ENCODE measurements around the gene ENAH. TPM values are rescaled to one million over a fixed set of nuclear protein-coding genes. Genes with fewer than 3 reads are reported as not detected.
"Not testable (repeated sequence)": the region's sequence is repeated elsewhere in the genome, so short reads cannot be mapped to it uniquely, and the experiment has no call there.

The ENAH gene
- 19.4 and 23.2 TPM in 2 replicates for total RNA-seq (2014; rRNA removed; shearing (Covaris generic))
- 20.7 and 30.6 TPM in 2 replicates for polyA plus RNA-seq (2015; cell fraction: cytosol; rRNA removed)
- polyA plus RNA-seq (2015; cell fraction: nucleus; rRNA removed), result 16.7 and 19.4 TPM in 2 replicates

DNA sequence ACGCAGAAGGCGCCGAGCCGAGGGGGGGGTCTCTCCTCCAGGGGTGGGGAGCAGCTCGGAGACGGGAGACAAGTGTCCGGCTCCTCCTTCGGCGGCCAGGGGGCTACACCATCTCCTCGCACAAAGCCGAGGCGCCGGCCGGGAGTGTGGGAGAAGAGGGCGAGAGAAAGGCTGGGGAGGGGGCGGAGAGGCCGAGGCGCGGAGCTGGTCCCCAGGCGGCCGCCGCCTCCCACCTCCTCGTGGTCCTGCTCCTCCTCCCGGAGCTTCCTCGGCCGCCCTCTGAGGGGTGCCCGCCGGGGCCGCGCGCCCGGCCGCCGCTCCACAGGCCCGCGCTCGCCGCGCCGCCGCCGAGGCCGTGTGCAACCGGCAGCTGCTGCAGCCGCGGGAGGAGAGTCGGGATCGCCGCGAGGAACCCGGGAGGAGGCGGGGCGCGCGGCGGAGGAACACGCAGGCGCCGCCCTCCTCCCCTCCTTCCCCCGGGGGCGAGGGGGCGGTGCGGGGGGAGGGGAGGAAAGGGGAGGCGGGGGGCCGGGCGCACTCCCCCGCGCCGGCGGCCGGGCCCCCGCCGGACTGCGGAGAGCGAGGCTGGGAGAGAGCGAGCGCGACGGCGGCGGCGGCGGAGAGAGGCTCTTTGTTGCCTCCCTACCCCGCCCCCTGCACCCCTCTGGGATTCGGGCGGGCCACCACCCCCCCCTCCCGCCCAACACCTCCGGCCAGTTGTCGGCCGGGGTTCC lies at the start of gene ENAH:
Gene ENAH (minus strand): TSS at position 395 of the 734 bp plus-strand sequence. CDS start 433 bp downstream, outside the sequence.
- DNase-seq (ENCODE audit: low read depth), result peak; percentile 14

DNA sequence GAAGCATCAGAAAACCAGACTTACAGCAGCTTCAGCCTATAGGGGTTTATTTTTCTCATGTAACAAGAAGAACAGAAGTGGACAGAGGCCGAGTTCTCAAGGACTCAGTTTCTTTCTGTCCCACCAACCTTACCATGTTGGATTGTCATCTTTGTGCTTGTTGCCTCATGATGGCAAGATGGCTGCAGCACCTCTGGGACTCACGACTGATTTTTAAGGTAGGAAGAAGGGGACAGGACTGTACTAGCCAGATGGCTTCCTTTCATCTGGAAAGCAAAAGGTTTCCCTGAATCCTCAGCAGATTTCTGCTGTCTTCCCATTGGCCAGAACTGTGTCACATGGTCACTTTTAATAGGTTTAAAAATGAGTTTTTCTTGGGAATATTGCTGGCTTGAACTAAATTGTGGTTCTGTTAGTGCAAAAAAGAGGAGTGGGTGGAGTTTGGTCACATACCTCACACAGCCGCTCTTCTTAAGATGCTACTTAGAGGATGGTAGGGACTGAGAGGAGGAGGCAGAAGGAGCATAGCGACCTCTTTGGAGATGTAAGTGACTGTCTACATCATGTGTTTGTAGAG lies 48.1 kb upstream of the ENAH start:
- no peak for DNase-seq (ENCODE audit: low read depth)

DNA sequence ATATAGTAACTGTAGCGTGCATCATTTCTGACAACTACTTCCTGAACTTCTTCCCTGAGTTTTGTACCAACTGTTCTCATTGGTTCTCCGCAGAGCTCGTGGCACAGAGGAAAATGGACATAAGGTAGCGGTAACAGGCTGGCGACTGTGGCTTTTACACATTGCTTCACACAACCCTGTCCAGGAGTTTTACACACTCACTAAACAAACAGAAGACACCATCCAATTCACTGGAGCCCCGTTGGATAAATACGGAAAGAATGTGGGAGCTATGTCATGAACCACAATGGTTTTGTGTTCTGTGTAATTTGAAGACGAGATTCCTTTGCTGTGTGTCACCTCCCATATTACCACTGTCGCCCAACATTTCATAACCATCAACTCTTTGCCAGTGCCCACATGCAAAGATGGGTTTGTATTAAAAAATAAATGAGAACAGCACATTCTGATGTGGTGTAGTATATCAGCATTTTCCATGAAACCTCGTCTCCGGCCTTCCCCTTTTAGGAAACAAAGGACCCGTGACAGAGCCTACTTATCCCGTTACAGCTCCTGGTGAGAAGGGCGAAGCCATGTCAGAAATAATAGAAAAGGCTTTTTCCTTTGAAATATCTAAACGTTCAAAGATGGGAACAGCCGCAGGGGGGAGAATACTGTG lies 47.4 kb upstream of the ENAH start:
- DNase-seq (ENCODE audit: low read depth), result peak; percentile 99

DNA sequence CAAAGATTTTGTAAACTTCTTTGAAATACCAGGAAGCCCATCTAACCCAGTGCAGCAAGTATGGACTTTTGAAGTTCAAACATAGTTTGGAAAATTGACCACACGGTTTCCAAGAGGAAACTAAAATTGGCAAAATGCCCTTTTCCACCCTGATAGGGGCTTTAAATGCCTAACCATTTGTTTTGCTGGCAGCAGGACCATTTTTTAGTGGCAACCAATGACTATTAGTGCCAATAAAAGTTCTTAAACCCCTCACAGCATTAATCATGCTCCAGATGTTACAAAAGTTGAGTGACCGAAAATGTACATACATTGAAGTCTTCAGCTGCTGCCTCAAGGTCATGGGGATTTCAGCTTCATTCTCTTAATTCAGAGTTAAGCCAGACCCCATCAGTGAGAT lies 46.4 kb upstream of the ENAH start:
- no peak for DNase-seq (ENCODE audit: low read depth)

DNA sequence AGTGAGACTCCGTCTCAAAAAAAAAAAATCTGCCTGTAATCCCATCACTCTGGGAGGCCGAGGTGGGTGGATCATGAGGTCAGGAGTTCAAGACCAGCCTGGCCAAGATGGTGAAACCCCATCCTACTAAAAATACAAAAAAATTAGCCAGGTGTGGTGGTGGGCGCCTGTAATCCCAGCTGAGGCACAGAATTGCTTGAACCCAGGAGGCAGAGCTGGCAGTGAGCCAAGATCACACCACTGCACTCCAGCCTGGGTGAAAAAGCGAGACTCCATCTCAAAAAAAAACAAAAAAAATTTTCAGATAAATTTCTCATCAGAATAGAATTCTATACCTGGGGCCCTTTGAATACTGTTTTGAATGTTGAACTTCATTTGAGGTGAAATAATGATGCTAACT lies 45.3 kb upstream of the ENAH start:
- not testable (repeated sequence) for DNase-seq (ENCODE audit: low read depth)

DNA sequence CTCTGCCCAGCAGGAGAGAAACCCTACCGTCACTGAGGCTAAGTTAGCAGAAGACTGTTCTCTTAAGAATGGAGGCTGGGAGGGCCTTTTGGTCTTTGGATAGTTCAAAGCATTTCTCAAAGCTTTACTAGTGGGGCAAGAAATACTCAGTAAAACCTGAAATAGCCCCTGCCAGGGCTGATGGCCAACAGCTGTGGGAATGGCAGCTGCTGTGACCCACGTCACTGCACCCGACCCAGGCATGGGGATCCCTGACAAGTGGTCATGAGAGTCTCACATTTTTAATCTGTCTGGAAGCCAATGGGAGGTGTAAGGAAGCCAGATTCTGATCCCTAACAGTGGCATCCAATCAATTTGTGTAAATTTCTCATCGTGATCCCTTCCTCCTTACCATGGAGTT lies 44.5 kb upstream of the ENAH start:
- DNase-seq (ENCODE audit: low read depth), result no peak

DNA sequence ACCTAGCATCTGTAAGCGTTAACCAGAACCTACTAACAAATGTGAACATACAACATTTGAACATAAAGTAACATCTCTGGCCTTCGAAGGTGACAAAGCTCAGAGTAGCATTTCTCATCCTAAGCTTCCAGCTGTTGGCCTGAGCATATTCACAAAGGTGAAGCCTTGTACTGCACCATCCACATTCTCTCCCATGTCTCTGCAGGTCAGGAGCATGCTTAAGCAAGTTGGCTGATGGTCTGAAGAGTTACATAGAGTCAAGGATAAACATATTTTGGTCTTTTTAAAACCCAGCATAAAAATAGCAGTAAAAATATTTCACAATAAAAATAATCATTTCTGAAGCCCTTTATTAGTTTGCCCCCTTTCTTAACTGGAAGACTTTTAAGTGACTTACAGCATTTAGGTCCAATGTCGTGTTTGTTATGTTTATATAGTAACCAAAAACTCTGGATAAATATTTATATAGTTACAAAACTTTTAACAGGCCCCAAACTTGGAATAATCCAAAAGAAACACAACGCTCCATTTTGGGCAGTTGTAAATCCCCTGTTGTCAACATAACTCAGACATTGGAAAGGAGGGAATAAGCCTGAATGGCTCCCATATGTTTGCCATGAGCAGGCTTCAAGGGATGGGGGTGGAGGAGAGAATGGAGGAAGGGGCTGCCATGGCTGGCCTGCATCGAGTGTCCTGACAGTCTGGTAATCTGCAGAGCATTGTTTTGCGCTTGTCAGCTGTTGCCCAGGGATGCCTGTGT lies 42.8 kb upstream of the ENAH start:
- DNase-seq (ENCODE audit: low read depth), result no peak

DNA sequence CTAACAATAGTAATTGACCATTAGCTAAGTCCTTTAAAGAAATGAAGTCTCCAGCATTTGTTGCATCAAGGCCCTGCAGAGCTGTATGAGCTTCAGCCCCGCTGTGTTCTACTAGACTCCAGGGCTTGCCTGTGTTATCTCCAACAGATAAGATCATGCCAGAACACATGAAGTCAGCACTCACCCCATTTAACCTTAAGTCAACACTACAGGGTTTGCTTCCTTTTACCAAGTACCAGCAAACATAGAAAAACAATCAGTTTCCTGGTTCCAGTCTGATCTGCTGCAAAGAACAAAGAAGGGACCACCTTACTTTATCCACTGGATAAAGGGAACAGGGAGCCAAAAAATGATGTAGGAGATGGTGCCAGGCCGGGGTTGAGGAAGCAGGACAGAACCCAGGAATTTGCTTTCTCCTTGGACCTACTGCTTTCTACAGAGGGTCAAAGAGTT lies 41.3 kb upstream of the ENAH start:
- no peak for DNase-seq (ENCODE audit: low read depth)

DNA sequence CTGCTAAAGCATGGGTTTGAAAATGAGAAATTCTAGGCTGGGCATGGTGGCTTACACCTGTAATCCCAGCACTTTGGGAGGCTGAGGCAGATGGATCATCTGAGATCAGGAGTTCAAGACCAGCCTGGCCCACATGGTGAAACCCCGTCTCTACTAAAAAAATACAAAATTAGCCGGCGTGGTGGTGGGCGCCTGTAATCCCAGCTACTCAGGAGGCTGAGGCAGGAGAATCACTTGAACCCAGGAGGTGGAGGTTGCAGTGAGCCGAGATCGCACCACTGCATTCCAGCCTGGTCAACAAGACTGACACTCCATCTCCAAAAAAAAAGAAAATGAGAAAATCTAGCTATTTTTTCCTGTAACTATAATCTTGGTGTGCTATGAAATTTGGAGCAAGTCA lies 40.8 kb upstream of the ENAH start:
- not testable (repeated sequence) for DNase-seq (ENCODE audit: low read depth)

DNA sequence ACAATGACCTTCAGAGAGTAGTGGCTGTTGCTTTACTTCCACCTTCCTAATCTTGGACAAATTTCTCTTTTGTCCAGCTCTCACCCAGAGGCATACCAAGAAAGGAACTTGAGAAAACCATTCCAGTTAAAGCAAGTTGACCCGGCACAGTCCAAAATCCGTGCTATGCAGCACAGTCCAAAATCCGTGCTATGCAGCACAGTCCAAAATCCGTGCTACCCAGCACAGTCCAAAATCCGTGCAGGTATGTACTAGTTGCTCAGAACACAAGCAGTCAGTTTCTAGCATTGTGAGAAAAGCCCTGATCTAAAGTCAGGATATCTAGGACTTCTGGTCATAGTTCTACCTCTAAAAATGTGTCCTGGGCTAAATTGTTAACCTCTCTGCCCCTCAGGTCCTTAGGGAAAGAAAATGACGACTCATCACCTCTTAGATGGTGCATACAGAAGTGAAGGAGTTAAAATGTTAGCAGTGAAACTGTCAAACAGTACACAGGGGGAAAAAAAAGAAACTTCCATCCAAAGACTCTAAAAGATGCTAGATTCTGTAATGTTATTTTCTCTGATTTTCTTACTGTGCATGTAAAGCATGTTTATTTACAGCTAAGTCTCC lies 40.3 kb upstream of the ENAH start:
- DNase-seq (ENCODE audit: low read depth), result no peak

DNA sequence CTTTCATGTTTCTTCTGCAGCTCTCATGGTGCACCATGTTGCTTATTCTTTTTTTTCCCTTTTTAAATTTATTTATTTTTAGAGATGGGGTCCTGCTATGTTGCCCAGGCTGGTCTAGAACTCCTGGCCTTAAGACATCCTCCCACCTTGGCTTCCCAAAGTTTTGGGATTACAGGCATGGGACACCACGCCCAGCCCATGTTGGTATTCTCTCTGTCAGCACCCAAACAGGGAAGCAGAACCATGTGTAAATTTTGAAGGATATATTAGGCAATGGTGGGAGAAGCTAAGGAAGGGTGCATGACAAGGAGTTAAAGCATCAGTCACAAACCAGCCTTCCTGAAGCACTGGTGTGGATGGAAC lies 39.6 kb upstream of the ENAH start:
- DNase-seq (ENCODE audit: low read depth), result no peak

DNA sequence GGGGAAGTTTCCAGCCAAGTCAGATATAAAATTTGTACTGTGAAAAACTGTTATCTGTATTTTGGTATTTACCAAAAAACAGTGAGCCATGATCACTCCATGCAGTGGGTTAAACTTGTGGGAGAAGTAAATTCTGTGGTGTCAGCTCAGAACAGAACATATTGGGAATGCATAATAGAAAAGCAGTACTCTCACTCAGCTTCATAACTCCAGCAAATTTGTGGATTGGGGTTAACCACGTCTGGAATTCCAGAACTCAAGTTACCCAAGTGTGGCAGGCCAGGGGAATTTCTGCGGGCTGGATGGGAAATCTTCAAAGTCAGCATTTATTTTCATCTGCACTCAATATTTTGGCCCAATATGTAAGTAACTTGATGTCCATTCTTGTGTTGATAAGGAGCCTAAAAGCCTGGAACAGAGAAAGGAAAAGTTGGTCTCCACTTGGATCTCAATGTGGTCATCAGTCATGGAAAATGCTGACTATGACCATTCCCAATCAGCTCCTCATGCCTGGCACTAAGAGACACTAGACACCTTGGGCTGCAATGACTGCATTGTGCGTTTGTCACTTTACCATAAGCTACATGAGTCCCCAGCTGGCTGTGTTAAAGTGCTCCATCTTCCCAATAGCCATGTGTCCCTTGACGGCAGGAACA lies 39.1 kb upstream of the ENAH start:
- DNase-seq (ENCODE audit: low read depth), result peak; percentile 20

DNA sequence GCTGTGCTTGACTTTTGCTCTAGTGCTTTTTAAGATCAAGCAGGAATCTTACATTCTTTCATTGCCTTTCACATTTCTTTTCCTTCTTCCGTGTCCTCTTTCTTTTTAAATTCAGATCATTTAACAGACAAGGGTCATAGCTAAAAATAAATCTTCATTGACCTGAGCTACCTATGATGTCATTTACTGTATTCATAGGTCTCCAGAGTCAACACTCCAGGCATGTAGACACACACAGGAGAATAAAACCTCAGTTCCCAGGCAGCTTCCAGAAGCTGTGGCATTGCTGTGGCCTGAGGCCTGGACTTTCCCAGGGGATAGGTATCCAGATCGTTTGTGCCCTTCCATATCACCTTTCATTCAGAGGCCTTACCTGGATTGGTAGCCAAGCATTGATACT lies 38.5 kb upstream of the ENAH start:
- no peak for DNase-seq (ENCODE audit: low read depth)

DNA sequence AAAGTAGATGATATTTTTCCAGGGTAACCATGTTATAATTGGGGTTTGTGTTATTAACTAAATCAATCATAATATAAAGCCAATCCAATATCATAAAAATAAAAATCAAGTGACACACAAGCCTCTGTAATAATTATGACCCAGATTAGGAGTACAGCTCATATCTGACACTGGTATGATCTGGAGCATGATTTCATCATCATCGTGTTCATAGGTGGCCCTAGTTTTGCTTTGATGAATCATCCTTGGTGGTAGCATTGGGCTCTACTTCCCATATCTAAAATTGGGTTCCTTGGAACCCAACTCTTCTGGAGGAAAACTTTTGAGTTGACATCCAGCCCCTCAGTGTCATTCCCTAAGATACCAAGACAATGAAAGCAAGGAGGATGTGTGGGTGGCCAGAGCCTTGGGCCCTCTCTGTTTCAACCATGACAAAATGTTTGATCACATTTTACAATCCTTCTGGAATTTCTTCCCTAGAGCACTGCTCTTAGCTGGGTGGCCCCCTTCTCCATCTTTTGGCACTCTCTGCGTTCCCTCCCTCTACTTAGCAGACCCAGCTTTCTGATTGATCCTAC lies 37.0 kb upstream of the ENAH start:
- no peak for DNase-seq (ENCODE audit: low read depth)

DNA sequence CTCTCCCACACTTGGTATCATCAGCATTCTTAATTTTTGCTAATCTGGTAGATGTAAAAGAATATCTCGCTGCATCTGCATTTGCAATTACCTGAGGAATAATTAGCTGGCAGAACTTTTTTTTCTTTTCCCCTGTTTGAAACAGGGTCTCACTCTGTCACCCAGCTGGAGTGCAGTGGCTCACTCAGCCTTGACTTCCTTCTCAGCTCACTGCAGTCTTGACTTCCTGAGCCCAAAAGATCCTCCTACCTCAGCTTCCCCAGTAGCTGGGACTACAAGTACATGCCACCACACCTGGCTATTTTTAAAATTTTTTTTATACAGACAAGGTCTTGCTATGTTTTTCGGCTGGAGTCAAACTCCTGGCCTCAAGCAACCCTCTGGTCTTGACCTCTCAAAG lies 35.4 kb upstream of the ENAH start:
- DNase-seq (ENCODE audit: low read depth), result no peak

DNA sequence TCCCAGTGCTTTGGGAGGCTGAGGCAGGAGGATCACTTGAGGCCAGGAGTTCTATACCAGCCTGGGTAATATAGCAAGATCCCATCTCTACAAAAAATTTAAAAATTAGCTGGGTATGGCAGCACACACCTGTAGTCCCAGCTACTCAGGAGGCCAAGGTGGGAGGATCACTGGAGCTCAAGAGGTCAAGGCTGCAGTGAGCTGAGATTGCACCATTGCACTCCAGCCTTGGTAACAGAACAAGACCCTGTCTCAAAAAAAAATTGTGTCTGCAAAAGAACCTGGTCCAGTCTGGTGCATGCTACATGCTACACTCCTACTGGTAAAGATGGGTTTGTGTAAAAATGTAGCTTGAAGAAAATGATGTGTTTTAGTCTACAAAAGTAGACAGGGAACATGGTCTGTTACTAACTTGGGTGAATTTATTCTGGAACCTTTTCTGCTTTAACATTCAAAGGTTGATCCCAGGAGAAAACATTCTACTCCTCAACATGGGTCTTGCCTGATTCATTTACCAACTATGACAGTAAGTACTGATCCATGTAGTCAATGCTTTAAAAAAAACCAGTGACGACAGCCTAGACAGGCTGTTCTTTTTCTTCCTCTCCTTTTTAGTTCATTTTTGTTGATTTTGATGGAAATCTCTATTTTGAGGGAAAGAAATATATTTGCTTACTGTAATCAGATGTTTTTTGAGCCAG lies 32.7 kb upstream of the ENAH start:
- no peak for DNase-seq (ENCODE audit: low read depth)

DNA sequence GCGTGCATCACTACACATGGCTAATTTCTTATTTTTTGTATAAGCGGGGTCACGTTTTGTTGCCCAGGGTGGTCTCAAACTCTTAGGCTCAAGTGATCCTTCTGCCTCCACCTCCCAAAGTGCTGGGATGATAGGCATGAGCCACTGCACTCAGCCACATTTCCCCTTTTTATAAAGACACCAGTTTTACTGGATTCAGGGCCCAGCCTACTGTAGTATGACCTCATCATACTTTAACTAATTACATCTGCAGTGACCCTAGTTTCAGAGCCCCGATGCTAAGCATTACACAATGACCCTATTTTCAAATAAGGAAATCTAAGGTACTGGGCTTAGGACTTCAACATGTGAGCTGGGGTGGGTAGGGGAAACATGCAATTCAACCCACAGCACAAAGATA lies 31.8 kb upstream of the ENAH start:
- DNase-seq (ENCODE audit: low read depth), result no peak

DNA sequence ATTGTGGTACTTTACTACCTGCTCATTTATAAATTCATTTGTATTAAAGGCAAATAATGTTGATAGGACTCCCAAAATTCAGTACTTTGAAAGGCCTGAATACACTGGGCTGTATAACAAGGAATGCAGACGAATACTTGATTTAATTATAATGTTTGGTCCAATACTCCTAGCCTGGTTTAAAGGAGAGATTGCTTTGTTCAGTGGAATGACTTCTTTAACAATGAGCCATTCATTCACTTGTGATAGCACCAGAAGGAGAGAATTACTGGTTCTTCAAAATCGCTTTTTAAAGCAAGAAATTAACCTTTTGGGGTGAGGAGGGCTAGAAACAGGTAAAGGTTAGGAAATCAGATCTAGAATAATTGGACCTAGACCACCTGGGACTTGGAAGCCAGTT lies 28.3 kb upstream of the ENAH start:
- DNase-seq (ENCODE audit: low read depth), result no peak

DNA sequence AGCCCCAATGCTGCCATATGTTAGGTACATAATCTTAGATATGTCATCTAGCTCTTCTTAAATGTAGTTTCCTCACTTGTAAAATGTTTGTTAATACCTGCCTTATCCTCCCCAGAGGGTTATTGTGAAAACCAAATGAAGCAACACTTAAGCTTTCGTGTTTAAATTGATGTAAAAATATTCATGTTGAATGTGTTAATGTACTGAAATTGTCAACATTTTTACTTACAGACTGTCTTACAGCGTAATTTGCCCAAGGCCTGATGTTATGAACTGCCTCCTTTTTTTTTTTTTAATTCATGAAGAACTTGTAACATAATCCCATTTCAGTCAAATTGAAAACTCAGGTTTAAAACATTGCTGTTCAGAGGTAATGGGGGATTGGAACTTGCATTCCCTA lies 25.6 kb upstream of the ENAH start:
- DNase-seq (ENCODE audit: low read depth), result no peak
